GM18519 (cell line): ENCODE results near the gene TMEM184C.
A peak's percentile ranks its signal among the peaks of the same experiment; 100 is the strongest.

Source experiments
- ATAC-seq: cut with Tn5 transposase; IDR thresholded peaks from one replicate; pipeline ENCODE4 v1.9.1; 2021; ENCODE audit warnings: mild to moderate bottlenecking, moderate library complexity; ENCODE audit not compliant: unreplicated experiment, low FRiP score

Gene TMEM184C

GRCh38 chr4:147644471-147644870 lies 27.3 kb downstream of the TMEM184C start:
- ATAC-seq: no peak

GRCh38 chr4:147645099-147645498 lies 27.9 kb downstream of the TMEM184C start:
- no peak for ATAC-seq

- ATAC-seq: no peak
These were observed 31.5 kb downstream of the TMEM184C start for GRCh38 chr4:147648656-147649055.

GRCh38 chr4:147651563-147651962 lies 34.4 kb downstream of the TMEM184C start:
- ATAC-seq: no peak

- ATAC-seq: no peak
These were observed 38.4 kb downstream of the TMEM184C start for GRCh38 chr4:147655639-147656038.

- no peak for ATAC-seq
These were observed 41.3 kb downstream of the TMEM184C start for GRCh38 chr4:147658501-147658900.

- no peak for ATAC-seq
These were observed 56.9 kb downstream of the TMEM184C start for GRCh38 chr4:147674073-147674472.

- no peak for ATAC-seq
These were observed 57.3 kb downstream of the TMEM184C start for GRCh38 chr4:147674496-147674895.

GRCh38 chr4:147678106-147678505 lies 60.9 kb downstream of the TMEM184C start:
- ATAC-seq: no peak

- ATAC-seq: no peak
These were observed 61.8 kb downstream of the TMEM184C start for GRCh38 chr4:147678796-147679549.

GRCh38 chr4:147682755-147683154 lies 65.6 kb downstream of the TMEM184C start:
- ATAC-seq: no peak

GRCh38 chr4:147683188-147683591 lies 66.0 kb downstream of the TMEM184C start:
- no peak for ATAC-seq

- ATAC-seq: peak; percentile 100
These were observed 66.8 kb downstream of the TMEM184C start, which contains the start of gene PRMT9 for GRCh38 chr4:147683717-147684700. Gene PRMT9, minus strand, starts transcription at chr4:147684163. Its CDS starts 176 bp downstream, at chr4:147683987.

GRCh38 chr4:147689067-147689466 lies 71.9 kb downstream of the TMEM184C start:
- ATAC-seq: no peak

GRCh38 chr4:147691820-147692219 lies 74.6 kb downstream of the TMEM184C start:
- no peak for ATAC-seq

GRCh38 chr4:147693218-147693617 lies 76.0 kb downstream of the TMEM184C start:
- no peak for ATAC-seq

- no peak for ATAC-seq
These were observed 79.7 kb downstream of the TMEM184C start for GRCh38 chr4:147696866-147697265.

GRCh38 chr4:147704846-147705245 lies 87.6 kb downstream of the TMEM184C start:
- ATAC-seq: no peak

GRCh38 chr4:147707892-147708672 lies 90.9 kb downstream of the TMEM184C start:
- ATAC-seq: peak; percentile 63

- no peak for ATAC-seq
These were observed 92.8 kb downstream of the TMEM184C start for GRCh38 chr4:147709999-147710398.
